ENCODE measurements around the gene SEPTIN5. TPM values are rescaled to one million over a fixed set of nuclear protein-coding genes. Genes with fewer than 3 reads are reported as not detected.

Gene SEPTIN5
- total RNA-seq, 1 experiment from 2014 or later = 2.0 TPM

- Histone ChIP-seq H3K4me2 (no peak overlapping the region), H4K20me1 (ENCODE audit: insufficient read depth) (no peaks in the 10 kb centered on the region), H2AFZ (no peak overlapping the region), H3K4me1 (replicated peaks; ENCODE audit: insufficient read depth) (no peaks in the 10 kb centered on the region), H3K27me3 (ENCODE audit: insufficient read depth, low read depth) (no peaks in the 10 kb centered on the region), H3K27ac (no peak overlapping the region), H3F3A (ENCODE audit: insufficient read depth, low read depth) (no peaks in the 10 kb centered on the region), H3K36me3 (ENCODE audit: low read depth) (no peaks in the 10 kb centered on the region), H3K9me2 (ENCODE audit: insufficient read depth) (no peaks in the 10 kb centered on the region), H3K79me2 (ENCODE audit: low read depth) (no peaks in the 10 kb centered on the region), H3K4me3 (no peak overlapping the region), H3K9me3 (ENCODE audit: insufficient read depth, low read depth) (no peaks in the 10 kb centered on the region)
- DNase-seq = no peak
- POLR2A ChIA-PET (ENCODE audit: unreplicated experiment) = no interaction called here
- no TSS peak for BruUV-seq (replicated peaks)
- intact Hi-C loops (cut with micrococcal nuclease; ENCODE audit: unreplicated experiment) = no loop called here
- CTCF ChIA-PET = no interaction called here
- TF ChIP-seq, protein P1, sequence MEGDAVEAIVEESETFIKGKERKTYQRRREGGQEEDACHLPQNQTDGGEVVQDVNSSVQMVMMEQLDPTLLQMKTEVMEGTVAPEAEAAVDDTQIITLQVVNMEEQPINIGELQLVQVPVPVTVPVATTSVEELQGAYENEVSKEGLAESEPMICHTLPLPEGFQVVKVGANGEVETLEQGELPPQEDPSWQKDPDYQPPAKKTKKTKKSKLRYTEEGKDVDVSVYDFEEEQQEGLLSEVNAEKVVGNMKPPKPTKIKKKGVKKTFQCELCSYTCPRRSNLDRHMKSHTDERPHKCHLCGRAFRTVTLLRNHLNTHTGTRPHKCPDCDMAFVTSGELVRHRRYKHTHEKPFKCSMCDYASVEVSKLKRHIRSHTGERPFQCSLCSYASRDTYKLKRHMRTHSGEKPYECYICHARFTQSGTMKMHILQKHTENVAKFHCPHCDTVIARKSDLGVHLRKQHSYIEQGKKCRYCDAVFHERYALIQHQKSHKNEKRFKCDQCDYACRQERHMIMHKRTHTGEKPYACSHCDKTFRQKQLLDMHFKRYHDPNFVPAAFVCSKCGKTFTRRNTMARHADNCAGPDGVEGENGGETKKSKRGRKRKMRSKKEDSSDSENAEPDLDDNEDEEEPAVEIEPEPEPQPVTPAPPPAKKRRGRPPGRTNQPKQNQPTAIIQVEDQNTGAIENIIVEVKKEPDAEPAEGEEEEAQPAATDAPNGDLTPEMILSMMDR (conservative IDR thresholded peaks at IDR 0.05) = no peak
- no peak for TF ChIP-seq EZH2 (IDR thresholded peaks at IDR 0.05; ENCODE audit: low read depth)
Observed at GRCh38 chr22:19672054-19672776, 42.1 kb upstream of the SEPTIN5 start.

GRCh38 chr22:19673660-19674059, 40.6 kb upstream of the SEPTIN5 start:
- no peaks in the 10 kb centered on the region for H4K20me1 ChIP-seq (ENCODE audit: insufficient read depth)
- no peak overlapping the region for H3K27ac ChIP-seq
- POLR2A ChIA-PET (ENCODE audit: unreplicated experiment) = no interaction called here
- TF ChIP-seq EZH2 (IDR thresholded peaks at IDR 0.05; ENCODE audit: low read depth) = no peak
- TF ChIP-seq, protein P1 (conservative IDR thresholded peaks at IDR 0.05) = no peak
- no peak overlapping the region for H3K4me3 ChIP-seq
- no peaks in the 10 kb centered on the region for H3K9me2 ChIP-seq (ENCODE audit: insufficient read depth)
- no peaks in the 10 kb centered on the region for H3K27me3 ChIP-seq (ENCODE audit: insufficient read depth, low read depth)
- H3K4me1 ChIP-seq (replicated peaks; ENCODE audit: insufficient read depth) = no peaks in the 10 kb centered on the region
- no peak overlapping the region for H2AFZ ChIP-seq
- no peaks in the 10 kb centered on the region for H3K9me3 ChIP-seq (ENCODE audit: insufficient read depth, low read depth)
- no peak for DNase-seq
- H3K36me3 ChIP-seq (ENCODE audit: low read depth) = no peaks in the 10 kb centered on the region
- intact Hi-C loops (cut with micrococcal nuclease; ENCODE audit: unreplicated experiment) = no loop called here
- no peaks in the 10 kb centered on the region for H3K79me2 ChIP-seq (ENCODE audit: low read depth)
- CTCF ChIA-PET = interaction anchor here (0.6 kb wide), 1 partner anchor 253 kb away, joined by 6 read pairs; no protein-coding TSS in a partner anchor
- H3F3A ChIP-seq (ENCODE audit: insufficient read depth, low read depth) = no peaks in the 10 kb centered on the region
- no TSS peak for BruUV-seq (replicated peaks)
- H3K4me2 ChIP-seq = no peak overlapping the region

DNA sequence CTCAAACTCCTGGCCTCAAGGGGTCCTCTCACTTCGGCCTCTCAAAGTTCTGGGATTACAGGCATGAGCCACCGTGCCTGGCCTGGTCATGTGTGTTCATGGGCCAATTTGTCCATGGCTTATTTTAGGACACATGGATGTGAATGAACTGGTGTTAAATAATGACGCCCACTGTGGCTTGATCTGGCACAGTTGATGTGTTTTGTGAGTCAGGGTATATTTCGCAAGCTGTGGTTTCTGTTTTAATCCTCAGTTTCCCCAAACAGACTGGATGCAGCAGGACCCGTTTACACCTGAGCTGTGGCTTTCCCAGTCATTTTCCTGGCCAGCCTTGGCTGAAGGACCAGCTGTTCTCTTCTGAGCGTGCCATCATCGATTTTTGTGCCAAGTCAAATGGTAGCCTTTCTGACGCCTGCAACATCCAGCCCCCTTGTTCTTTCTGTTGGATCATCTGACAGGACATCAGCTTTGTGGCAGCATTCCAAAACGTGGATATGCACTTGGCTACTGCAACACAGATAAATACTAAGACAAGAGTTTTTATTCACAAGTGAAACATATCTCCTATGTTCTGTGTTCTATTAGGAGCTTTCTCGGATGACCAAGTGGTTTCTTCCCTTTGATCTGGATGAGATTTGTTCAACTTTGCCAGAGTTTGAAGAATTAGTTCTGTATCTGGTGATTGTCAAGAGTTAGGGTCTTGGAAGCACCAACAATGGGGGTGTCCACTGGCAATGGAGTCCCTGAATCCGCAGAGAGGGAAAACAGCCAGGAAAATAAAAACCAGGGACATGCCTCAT, 40.0 kb upstream of the SEPTIN5 start:
- no peak overlapping the region for H2AFZ ChIP-seq
- H3K79me2 ChIP-seq (ENCODE audit: low read depth) = no peaks in the 10 kb centered on the region
- no peaks in the 10 kb centered on the region for H3K27me3 ChIP-seq (ENCODE audit: insufficient read depth, low read depth)
- CTCF ChIA-PET = no interaction called here
- no peaks in the 10 kb centered on the region for H3F3A ChIP-seq (ENCODE audit: insufficient read depth, low read depth)
- no peak overlapping the region for H3K4me2 ChIP-seq
- no peaks in the 10 kb centered on the region for H3K4me1 ChIP-seq (replicated peaks; ENCODE audit: insufficient read depth)
- intact Hi-C loops (cut with micrococcal nuclease; ENCODE audit: unreplicated experiment) = no loop called here
- no peak overlapping the region for H3K4me3 ChIP-seq
- TF ChIP-seq EZH2 (IDR thresholded peaks at IDR 0.05; ENCODE audit: low read depth) = no peak
- TF ChIP-seq, protein P1 (conservative IDR thresholded peaks at IDR 0.05) = no peak
- H4K20me1 ChIP-seq (ENCODE audit: insufficient read depth) = no peaks in the 10 kb centered on the region
- no TSS peak for BruUV-seq (replicated peaks)
- DNase-seq = no peak
- POLR2A ChIA-PET (ENCODE audit: unreplicated experiment) = no interaction called here
- no peaks in the 10 kb centered on the region for H3K9me2 ChIP-seq (ENCODE audit: insufficient read depth)
- no peaks in the 10 kb centered on the region for H3K36me3 ChIP-seq (ENCODE audit: low read depth)
- H3K9me3 ChIP-seq (ENCODE audit: insufficient read depth, low read depth) = no peaks in the 10 kb centered on the region
- no peak overlapping the region for H3K27ac ChIP-seq

Data from PC-9 (cell line).